ENCODE data around the gene SERTAD2.
A peak's percentile ranks its signal among the peaks of the same experiment; 100 is the strongest.

SERTAD2 gene

GRCh38 chr2:64696636-64697035 lies 42.9 kb upstream of the SERTAD2 start:
- no peak overlapping the region for H2AFZ ChIP-seq (ENCODE audit: low read length)
- no peak overlapping the region for H3K4me3 ChIP-seq (ENCODE audit: low read length, poor library complexity, severe bottlenecking)
- H3K9me3 ChIP-seq (ENCODE audit: insufficient read depth, low read depth, low read length) = no peaks in the 10 kb centered on the region
- no peaks in the 10 kb centered on the region for H3K9me2 ChIP-seq (replicated peaks; ENCODE audit: low read depth, low read length)
- TF ChIP-seq EZH2phosphoT487 (IDR thresholded peaks at IDR 0.05; ENCODE audit: borderline replicate concordance) (no peak), CTCF (conservative IDR thresholded peaks at IDR 0.05; ENCODE audit: low read length) (no peak)
- peaks cover 15% of the 10 kb centered on the region; the same call in 1 of the 2 replicates for H3K79me2 ChIP-seq (ENCODE audit: insufficient read depth, low read length)
- H3K36me3 ChIP-seq (ENCODE audit: insufficient read depth, low read length) = no peaks in the 10 kb centered on the region
- no peak overlapping the region for H3K9ac ChIP-seq (ENCODE audit: low read depth, low read length, poor library complexity, severe bottlenecking)
- no peaks in the 10 kb centered on the region for H4K20me1 ChIP-seq (ENCODE audit: insufficient read depth, low read length, poor library complexity, severe bottlenecking)
- H3K4me1 ChIP-seq (ENCODE audit: insufficient read depth, low read length, poor library complexity, severe bottlenecking) = peaks cover 51% of the 10 kb centered on the region
- no peak overlapping the region for H3K4me2 ChIP-seq (ENCODE audit: low read depth, low read length, poor library complexity, severe bottlenecking)
- H3K27me3 ChIP-seq (ENCODE audit: insufficient read depth, low read length, poor library complexity, severe bottlenecking) = no peaks in the 10 kb centered on the region
- no peaks in the 10 kb centered on the region for H3F3A ChIP-seq (ENCODE audit: low read depth)

GRCh38 chr2:64695721-64696261 lies 42.1 kb upstream of the SERTAD2 start:
- no peaks in the 10 kb centered on the region for H3F3A ChIP-seq (ENCODE audit: low read depth)
- no peak overlapping the region for H3K4me3 ChIP-seq (ENCODE audit: low read length, poor library complexity, severe bottlenecking)
- peak overlapping the region; percentile 18 for H3K4me2 ChIP-seq (ENCODE audit: low read depth, low read length, poor library complexity, severe bottlenecking)
- peaks cover 15% of the 10 kb centered on the region; the same call in 1 of the 2 replicates for H3K79me2 ChIP-seq (ENCODE audit: insufficient read depth, low read length)
- H3K9me3 ChIP-seq (ENCODE audit: insufficient read depth, low read depth, low read length) = no peaks in the 10 kb centered on the region
- TF ChIP-seq CTCF (conservative IDR thresholded peaks at IDR 0.05; ENCODE audit: low read length) = no peak
- no peak for TF ChIP-seq EZH2phosphoT487 (IDR thresholded peaks at IDR 0.05; ENCODE audit: borderline replicate concordance)
- no peaks in the 10 kb centered on the region for H3K27me3 ChIP-seq (ENCODE audit: insufficient read depth, low read length, poor library complexity, severe bottlenecking)
- H3K4me1 ChIP-seq (ENCODE audit: insufficient read depth, low read length, poor library complexity, severe bottlenecking) = peaks cover 51% of the 10 kb centered on the region
- H3K36me3 ChIP-seq (ENCODE audit: insufficient read depth, low read length) = no peaks in the 10 kb centered on the region
- H3K9me2 ChIP-seq (replicated peaks; ENCODE audit: low read depth, low read length) = no peaks in the 10 kb centered on the region
- no peak overlapping the region for H2AFZ ChIP-seq (ENCODE audit: low read length)
- H3K9ac ChIP-seq (ENCODE audit: low read depth, low read length, poor library complexity, severe bottlenecking) = peak overlapping the region; percentile 12
- H4K20me1 ChIP-seq (ENCODE audit: insufficient read depth, low read length, poor library complexity, severe bottlenecking) = no peaks in the 10 kb centered on the region

GRCh38 chr2:64692401-64692800 lies 38.7 kb upstream of the SERTAD2 start:
- no peak overlapping the region for H3K4me2 ChIP-seq (ENCODE audit: low read depth, low read length, poor library complexity, severe bottlenecking)
- H3K9ac ChIP-seq (ENCODE audit: low read depth, low read length, poor library complexity, severe bottlenecking) = no peak overlapping the region
- H3K79me2 ChIP-seq (ENCODE audit: insufficient read depth, low read length) = peaks cover 5% of the 10 kb centered on the region; the same call in 1 of the 2 replicates
- H3K9me3 ChIP-seq (ENCODE audit: insufficient read depth, low read depth, low read length) = no peaks in the 10 kb centered on the region
- H2AFZ ChIP-seq (ENCODE audit: low read length) = no peak overlapping the region
- TF ChIP-seq EZH2phosphoT487 (IDR thresholded peaks at IDR 0.05; ENCODE audit: borderline replicate concordance) = no peak
- no peak for TF ChIP-seq CTCF (conservative IDR thresholded peaks at IDR 0.05; ENCODE audit: low read length)
- H3K27me3 ChIP-seq (ENCODE audit: insufficient read depth, low read length, poor library complexity, severe bottlenecking) = no peaks in the 10 kb centered on the region
- H3K4me1 ChIP-seq (ENCODE audit: insufficient read depth, low read length, poor library complexity, severe bottlenecking) = peaks cover 21% of the 10 kb centered on the region
- H3K9me2 ChIP-seq (replicated peaks; ENCODE audit: low read depth, low read length) = no peaks in the 10 kb centered on the region
- no peaks in the 10 kb centered on the region for H3F3A ChIP-seq (ENCODE audit: low read depth)
- H3K4me3 ChIP-seq (ENCODE audit: low read length, poor library complexity, severe bottlenecking) = no peak overlapping the region
- no peaks in the 10 kb centered on the region for H3K36me3 ChIP-seq (ENCODE audit: insufficient read depth, low read length)
- H4K20me1 ChIP-seq (ENCODE audit: insufficient read depth, low read length, poor library complexity, severe bottlenecking) = no peaks in the 10 kb centered on the region

Data from Loucy (cell line).